NCI-H82 treated with DMSO at 0.1 percent for 48 hours (cell line): ENCODE data around the gene ROBO2.

Source experiments
- DNase-seq: peaks from one replicate; lab custom pipeline; 2025; ENCODE audit not compliant: unreplicated experiment; lab: John Stamatoyannopoulos, UW

ROBO2 gene

GRCh38 chr3:77051591-77051990 lies 11.7 kb downstream of the ROBO2 start:
- DNase-seq = no peak

GRCh38 chr3:77052051-77052501 lies 12.2 kb downstream of the ROBO2 start:
- no peak for DNase-seq

GRCh38 chr3:77052733-77053670 lies 13.1 kb downstream of the ROBO2 start:
- DNase-seq = no peak

DNA sequence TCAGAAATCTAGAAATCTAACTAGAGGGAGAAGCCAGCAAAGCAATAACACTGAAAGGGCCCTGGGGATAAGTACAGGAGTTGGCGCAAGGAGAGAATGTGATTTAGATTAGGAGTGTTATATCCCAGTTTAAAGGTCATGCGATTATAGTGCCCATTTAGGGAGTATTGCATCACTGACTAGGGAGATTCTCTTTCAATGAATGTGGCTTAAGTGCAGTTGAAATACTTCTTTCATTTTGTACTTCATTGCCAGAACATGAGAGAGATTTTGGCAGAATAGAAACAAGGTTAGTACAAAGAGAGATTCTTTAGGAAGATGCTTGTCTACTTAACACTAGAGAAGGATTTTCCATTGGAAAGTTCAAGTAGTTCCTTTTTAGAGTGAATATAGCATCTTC lies 13.9 kb downstream of the ROBO2 start:
- DNase-seq = peak; percentile 47

- no peak for DNase-seq
Measured at GRCh38 chr3:77055841-77056341, 16.0 kb downstream of the ROBO2 start.

GRCh38 chr3:77059354-77059753 lies 19.5 kb downstream of the ROBO2 start:
- no peak for DNase-seq

GRCh38 chr3:77063423-77063822 lies 23.5 kb downstream of the ROBO2 start:
- DNase-seq = no peak

DNA sequence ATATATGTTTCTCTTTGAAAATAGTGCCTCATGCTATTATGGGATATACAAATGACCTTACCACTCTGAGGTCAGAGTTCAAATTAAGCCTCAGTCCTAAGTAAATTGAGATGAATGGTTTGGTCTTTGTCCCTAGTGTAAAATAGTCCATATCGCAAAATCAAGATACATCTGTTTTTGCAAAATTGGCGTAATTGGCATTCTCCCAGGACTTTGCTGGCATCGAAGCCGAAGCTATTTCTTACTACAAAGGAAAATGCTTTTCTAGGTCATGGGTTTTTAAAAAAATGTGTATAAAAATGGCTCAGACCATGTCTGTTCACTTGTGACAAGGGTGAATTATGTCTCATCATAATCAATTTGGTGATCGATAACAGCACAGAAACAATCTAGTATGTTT lies 25.9 kb downstream of the ROBO2 start:
- no peak for DNase-seq

GRCh38 chr3:77066829-77067228 lies 26.9 kb downstream of the ROBO2 start:
- no peak for DNase-seq

DNA sequence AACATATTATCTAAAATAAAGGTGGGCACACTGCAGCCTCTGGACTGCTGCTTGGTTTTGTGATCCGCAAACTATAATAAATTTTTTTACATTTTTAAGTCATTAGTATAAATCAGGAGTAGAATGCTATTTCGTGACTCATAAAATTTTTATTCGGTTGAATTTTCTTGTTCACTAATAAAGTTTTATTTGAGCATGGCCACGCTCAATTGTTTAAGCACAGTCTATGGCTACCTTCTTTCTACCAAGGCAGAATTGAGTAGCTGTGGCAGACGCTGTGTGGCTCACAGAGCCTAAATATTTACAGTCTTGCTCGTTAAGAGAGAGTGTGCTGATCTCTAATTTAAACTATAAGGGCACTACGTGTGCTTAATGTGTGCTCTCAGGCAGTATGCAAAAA lies 28.9 kb downstream of the ROBO2 start:
- no peak for DNase-seq

DNA sequence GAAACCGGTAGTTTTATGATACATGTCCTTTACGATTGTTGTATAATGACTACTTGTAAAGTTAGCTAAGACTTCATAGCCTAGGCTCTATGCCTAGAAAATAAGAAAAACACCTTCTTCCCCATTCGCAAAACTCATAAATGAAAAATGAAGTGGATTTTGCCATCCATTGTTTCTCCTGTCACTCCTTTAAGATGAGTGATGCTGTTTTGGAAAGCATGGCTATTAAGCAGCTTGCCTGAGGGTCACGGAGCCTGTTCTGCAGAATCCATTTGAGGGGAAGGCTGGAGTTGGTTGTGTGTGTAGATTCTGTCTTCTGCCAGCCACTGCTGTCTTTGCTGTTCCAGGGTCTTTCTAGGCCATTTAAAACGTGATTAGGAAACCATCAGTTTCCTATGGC lies 31.5 kb downstream of the ROBO2 start:
- no peak for DNase-seq

DNA sequence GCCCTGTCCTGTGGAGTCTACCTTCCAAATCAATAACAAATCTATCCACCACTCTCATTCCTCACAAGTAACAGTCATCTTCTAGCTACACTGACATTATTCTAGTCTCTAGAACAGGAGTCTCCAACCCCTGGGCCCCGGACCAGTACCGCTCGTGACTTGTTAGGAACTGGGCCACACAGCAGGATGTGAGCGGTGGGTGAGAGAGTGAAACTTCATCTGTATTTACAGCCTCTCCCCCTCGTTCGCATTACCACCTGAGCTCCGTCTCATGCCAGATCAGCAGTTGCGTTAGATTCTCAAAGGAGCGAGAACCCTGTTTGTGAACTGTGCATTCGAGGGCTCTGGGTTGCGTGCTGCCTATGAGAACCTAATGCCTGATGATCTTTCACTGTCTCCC lies 31.9 kb downstream of the ROBO2 start:
- DNase-seq = peak; percentile 35

DNA sequence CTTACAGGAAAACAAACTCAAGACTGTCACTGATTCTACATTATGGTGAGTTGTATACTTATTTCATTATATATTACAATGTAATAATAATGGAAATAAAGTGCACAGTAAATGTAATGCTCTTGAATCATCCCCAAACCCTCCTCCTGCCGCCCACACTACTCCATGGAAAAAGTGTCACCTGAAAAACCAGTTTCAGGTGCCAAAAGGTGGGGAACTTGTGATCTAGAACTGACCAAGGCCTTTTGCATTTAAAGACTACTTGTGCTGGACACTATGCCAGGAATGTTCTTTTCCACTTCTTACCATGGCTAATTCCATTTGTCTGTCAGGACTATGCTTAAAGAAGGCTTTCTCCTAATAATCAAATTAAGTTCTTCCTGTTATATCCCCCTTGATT lies 32.3 kb downstream of the ROBO2 start:
- DNase-seq = peak; percentile 30

DNA sequence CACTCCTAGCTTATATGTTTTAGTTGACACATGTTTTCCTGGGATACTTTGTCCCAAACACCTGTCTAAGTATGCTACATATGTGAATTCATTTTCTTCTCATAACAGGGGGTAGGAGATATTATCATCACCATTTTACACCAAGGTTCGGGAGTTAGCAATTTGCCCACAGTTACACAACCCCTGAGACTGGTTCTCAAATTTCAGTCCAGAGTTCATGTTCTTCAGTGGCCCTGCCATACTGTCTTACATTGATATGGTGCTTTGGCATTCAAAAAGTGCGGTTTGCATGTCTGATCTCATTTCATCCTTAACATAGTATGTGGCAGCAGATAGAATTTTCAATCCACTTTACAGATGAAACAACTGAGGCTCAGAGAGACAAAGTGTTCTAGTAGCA lies 38.4 kb downstream of the ROBO2 start:
- DNase-seq = no peak

DNA sequence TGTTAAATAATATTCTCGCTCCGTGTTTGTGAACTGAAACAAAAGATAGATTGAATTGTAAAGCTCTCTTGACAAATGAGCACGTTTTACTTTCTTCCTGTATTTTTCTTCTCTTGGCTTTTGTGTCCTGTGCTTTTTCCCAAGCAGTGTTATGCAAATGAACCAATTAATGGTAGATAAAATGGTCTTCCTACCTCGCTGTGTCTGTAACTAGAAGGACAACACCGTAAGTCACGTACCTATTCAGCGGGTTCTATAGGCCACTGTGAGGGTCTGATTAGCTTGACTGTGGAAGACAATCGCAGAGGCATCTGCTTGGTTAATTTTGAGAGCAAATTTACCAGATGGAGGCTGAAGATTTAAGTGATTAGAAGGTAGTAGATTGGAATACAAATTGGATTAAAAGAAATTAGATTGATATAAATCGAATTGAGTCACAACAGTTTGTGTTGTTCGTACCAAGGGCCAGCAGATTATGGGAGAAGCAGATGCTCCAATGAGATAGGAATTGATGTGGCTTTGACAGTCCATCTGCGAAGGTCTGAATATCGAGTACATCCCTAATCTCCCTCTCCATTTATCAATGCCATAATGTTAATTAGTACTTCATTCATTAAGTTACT lies 40.2 kb downstream of the ROBO2 start:
- peak; percentile 100 for DNase-seq

GRCh38 chr3:77081240-77081661 lies 41.4 kb downstream of the ROBO2 start:
- peak; percentile 44 for DNase-seq

DNA sequence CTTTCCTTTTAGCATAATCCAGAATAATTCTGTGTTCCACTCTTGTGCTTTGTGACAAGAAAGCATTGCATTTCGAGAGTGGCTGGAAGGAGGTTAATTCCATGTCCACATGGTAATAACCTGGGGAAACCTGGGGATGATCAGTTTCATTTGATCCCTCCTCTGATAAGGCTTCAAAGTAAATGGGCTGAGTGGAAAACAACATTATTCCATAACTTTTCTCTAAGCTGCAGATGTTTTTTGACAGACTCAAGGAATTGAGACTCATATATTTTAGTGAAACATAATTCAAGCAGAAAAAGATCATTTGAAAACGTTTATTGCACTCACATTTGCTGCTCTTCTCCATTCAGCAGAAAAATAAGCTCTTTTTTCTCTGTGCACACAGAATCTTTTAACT lies 44.6 kb downstream of the ROBO2 start:
- DNase-seq = no peak

DNA sequence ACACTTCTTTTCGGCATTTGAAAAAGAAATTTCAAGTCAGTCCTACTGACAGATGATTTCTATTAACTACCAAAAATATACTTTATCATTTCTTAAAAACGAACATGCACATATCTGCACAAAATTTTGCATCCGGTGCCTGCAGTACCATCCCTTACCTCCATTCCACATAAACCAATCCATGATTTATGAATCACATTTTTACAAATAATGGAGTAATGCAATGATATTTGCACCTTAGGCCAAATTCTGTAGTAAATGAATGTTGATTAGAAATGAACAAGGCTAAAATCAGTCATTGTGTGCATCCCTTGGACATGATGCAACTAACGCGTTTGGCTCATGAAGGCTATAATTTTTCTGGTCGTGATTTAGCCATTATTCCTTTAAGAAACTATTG lies 46.5 kb downstream of the ROBO2 start:
- DNase-seq = no peak

DNA sequence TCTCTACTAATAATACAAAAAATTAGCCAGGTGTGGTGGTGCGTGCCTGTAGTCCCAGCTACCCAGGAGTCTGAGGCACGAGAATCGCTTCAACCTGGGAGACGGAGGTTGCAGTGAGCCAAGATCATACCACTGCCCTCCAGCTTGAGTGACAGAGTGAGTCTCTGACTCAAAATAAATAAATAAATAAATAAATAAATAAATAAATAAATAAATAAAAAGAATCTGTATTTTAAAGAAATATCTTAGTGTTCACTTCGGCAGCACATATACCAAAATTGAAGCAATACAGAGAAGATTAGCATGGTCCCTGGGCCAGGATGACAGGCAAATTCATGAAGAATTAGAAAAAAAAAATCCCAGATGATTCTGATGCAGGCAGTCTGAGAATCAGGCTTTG lies 51.9 kb downstream of the ROBO2 start:
- no peak for DNase-seq

- DNase-seq = no peak
Measured at GRCh38 chr3:77093101-77093500, 53.2 kb downstream of the ROBO2 start.

DNA sequence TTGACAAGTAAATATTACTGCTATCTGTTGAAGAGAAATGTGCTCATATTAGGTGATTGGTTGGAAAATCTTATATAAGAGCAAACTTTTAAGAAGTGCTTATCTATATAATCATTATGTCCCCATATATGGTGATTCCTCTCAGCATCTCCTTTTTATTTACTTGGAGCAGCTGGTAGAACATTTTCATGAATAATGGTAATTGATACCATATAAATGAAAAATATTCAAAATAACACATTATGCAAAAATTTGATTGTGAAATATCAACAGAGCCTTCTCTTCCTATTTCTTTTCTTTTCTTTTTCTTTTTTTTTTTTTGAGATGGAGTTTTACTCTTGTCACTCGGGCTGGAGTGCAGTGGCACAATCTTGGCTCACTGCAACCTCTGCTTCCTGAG lies 56.2 kb downstream of the ROBO2 start:
- no peak for DNase-seq
